BJ (cell line): ENCODE measurements around the gene ZFP36L2. TPM values are rescaled to one million over a fixed set of nuclear protein-coding genes. Genes with fewer than 3 reads are reported as not detected.

ENCODE experiments used
- CTCF ChIA-PET: fragments of 350-600 bp; formaldehyde crosslinking; extraction: SDS; loops from one replicate; lab custom pipeline; 2021; ENCODE audit warnings: antibody characterized with exemption, inconsistent platforms; lab: Yijun Ruan, JAX
- POLR2A ChIA-PET: fragments of 300-600 bp; sonication (Branson Sonifier 250); formaldehyde crosslinking; extraction: SDS; loops from one replicate; lab custom pipeline; 2021; ENCODE audit warnings: antibody characterized with exemption; lab: Charles Lee
- DNase-seq: peaks from one replicate; pipeline ENCODE4 v3.0.0-alpha.2; 2011; ENCODE audit warnings: low read depth
- H3K27me3 ChIP-seq: 2 replicates; pipeline ENCODE4 v1.6.0; 2011; ENCODE audit warnings: low read length; ENCODE audit not compliant: control insufficient read depth, insufficient read depth
- H3K36me3 ChIP-seq: 2 replicates; pipeline ENCODE4 v1.5.1; 2011; ENCODE audit warnings: low read length; ENCODE audit not compliant: control insufficient read depth, insufficient read depth
- H3K4me3 ChIP-seq: 2 replicates; pipeline ENCODE4 v1.5.1; 2011; ENCODE audit warnings: low read depth, mild to moderate bottlenecking, control low read depth, low read length
- polyA plus RNA-seq: library from polyadenylated mRNA; depleted of rRNA; stranded (reverse); fragments of >200 nt; gene quantifications from 2 replicates; pipeline ENCODE4 v1.2.3, GENCODE V29; 2011
- TF ChIP-seq, protein P1 (sequence below): IDR thresholded peaks from 2 replicates; pipeline ENCODE4 v1.5.1; 2011; ENCODE audit warnings: low read depth, mild to moderate bottlenecking, control low read depth, inconsistent platforms, low read length, moderate library complexity; ENCODE audit not compliant: insufficient read depth

ZFP36L2 gene
- polyA plus RNA-seq, 1 experiment = 4.0 TPM

DNA sequence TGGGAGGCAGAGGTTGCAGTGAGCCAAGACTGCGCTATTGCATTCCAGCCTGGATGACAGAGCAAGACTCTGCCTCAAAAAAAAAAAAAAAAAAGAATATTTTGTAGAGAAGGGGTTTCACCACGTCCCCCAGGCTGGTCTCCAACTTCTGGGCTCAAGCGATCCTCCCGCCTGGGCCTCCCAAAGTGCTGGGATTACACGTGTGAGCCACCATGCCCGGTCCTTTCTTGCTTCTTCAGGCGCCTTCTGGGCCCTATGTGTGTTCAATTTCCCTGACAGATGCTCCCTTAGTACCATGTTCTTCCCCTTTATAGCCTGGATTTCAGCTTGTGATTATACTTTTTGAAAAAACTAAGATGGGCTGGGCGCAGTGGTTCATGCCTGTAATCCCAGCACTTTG lies 9.8 kb downstream of the ZFP36L2 start:
- Histone ChIP-seq H3K36me3 (no peaks in the 10 kb centered on the region), H3K4me3 (no peak overlapping the region), H3K27me3 (no peaks in the 10 kb centered on the region)
- no peak for DNase-seq
- CTCF ChIA-PET = interaction anchor here (2.0 to 2.5 kb wide), 2 partner anchors 198 to 242 kb away, joined by 5 to 6 read pairs; no protein-coding TSS in a partner anchor
- POLR2A ChIA-PET = no interaction called here
- TF ChIP-seq, protein P1, sequence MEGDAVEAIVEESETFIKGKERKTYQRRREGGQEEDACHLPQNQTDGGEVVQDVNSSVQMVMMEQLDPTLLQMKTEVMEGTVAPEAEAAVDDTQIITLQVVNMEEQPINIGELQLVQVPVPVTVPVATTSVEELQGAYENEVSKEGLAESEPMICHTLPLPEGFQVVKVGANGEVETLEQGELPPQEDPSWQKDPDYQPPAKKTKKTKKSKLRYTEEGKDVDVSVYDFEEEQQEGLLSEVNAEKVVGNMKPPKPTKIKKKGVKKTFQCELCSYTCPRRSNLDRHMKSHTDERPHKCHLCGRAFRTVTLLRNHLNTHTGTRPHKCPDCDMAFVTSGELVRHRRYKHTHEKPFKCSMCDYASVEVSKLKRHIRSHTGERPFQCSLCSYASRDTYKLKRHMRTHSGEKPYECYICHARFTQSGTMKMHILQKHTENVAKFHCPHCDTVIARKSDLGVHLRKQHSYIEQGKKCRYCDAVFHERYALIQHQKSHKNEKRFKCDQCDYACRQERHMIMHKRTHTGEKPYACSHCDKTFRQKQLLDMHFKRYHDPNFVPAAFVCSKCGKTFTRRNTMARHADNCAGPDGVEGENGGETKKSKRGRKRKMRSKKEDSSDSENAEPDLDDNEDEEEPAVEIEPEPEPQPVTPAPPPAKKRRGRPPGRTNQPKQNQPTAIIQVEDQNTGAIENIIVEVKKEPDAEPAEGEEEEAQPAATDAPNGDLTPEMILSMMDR = no peak

- H3K4me3 ChIP-seq = no peak overlapping the region
- no peaks in the 10 kb centered on the region for H3K27me3 ChIP-seq
- ChIA-PET POLR2A (no interaction called here), CTCF (interaction anchor here (0.9 kb wide), 1 partner anchor 17 kb away, joined by 4 read pairs; no protein-coding TSS in a partner anchor)
- TF ChIP-seq, protein P1 = no peak
- no peak for DNase-seq
- no peaks in the 10 kb centered on the region for H3K36me3 ChIP-seq
Measured at GRCh38 chr2:43215673-43216255, 10.6 kb downstream of the ZFP36L2 start.

GRCh38 chr2:43214253-43214652 lies 12.2 kb downstream of the ZFP36L2 start:
- no peak for DNase-seq
- CTCF ChIA-PET = interaction anchor here (2.0 kb wide), 1 partner anchor 11 kb away, joined by 9 read pairs; no protein-coding TSS in a partner anchor
- POLR2A ChIA-PET = no interaction called here
- no peak overlapping the region for H3K4me3 ChIP-seq
- H3K36me3 ChIP-seq = no peaks in the 10 kb centered on the region
- no peaks in the 10 kb centered on the region for H3K27me3 ChIP-seq
- TF ChIP-seq, protein P1 = no peak

DNA sequence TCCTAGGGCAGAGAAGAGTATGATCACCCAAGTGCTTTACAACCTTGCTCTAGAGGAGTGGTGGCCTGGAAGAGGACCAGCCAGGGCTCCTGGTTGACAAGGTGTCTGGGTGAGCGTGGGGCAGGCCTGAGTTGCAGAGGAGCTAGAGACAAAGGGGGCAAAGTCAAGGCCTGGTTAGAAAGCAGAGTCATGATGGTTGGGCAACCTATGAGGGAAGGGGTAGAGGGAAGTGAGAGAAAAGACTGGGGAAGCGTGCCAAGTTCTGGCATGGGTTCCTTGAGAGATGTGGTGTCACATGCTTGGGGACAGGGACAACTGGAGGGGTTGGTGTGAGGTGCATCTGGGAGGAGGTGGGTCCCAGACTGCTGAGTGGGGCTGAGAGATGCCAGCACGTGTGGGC lies 13.5 kb downstream of the ZFP36L2 start:
- Histone ChIP-seq H3K27me3 (no peaks in the 10 kb centered on the region), H3K36me3 (no peaks in the 10 kb centered on the region), H3K4me3 (no peak overlapping the region)
- no peak for DNase-seq
- TF ChIP-seq, protein P1 = no peak
- ChIA-PET POLR2A (no interaction called here), CTCF (interaction anchor here (0.6 to 2.0 kb wide), 3 partner anchors 10 to 238 kb away, joined by 3 to 9 read pairs (median 3); no protein-coding TSS in a partner anchor)

DNA sequence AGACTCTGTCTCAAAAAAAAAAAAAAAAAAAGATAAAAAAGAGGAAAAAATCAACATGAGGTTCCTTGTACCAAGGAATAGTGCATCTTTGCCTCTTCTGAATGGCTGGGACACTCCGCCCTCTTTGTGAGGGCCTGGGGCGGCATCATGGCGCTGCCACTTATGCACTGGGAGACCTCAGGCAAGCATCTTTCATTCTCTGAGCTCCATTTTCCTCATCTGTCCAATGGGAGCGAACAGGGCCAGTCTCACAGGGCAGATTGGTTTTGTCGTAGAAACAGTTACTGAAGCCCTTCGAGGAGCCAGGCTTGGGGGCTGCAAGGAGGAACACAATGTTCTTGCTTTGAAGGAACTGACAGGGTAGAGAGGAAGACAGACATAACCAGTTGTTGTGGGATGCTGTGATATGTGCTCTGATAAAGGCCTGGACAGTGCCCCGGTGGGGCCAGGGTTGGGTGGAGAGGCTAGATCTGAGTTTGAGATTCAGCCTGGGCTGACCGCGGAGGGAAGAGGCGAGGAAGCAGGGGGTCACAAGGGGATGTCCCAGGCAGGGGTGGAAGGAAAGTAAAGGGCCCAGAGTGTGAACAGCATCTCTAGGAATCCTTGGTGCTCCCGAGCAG lies 14.1 kb downstream of the ZFP36L2 start:
- ChIA-PET CTCF (no interaction called here), POLR2A (no interaction called here)
- DNase-seq = no peak
- Histone ChIP-seq H3K27me3 (no peaks in the 10 kb centered on the region), H3K4me3 (no peak overlapping the region), H3K36me3 (no peaks in the 10 kb centered on the region)
- TF ChIP-seq, protein P1 = no peak
